ENCODE measurements around the gene LRRC59. TPM values are rescaled to one million over a fixed set of nuclear protein-coding genes. Genes with fewer than 3 reads are reported as not detected.

Gene LRRC59
- total RNA-seq, 3 donors from 2014 or later (not counting 1 experiment from before 2014, with no cell fraction given) = 55.6 to 62.7 (median 56.0) TPM

- peak; percentile 66 for TF ChIP-seq CTCF (IDR thresholded peaks at IDR 0.05)
- Mint-ChIP-seq H3K27ac (peak overlapping the region; percentile 42 to 77), H3K4me3 (no peak overlapping the region), H3K36me3 (no peaks in the 10 kb centered on the region), H3K4me1 (peaks cover 7 to 18% of the 10 kb centered on the region in 2 donors), H3K27me3 (ENCODE audit: low read depth in 2 of 2) (no peaks in the 10 kb centered on the region), H3K9me3 (no peaks in the 10 kb centered on the region)
- Histone ChIP-seq H3K36me3 (ENCODE audit: control insufficient read depth, insufficient read depth, low read length) (peaks cover 31% of the 10 kb centered on the region), H3K9me3 (ENCODE audit: control insufficient read depth, insufficient read depth, low read length) (no peaks in the 10 kb centered on the region), H3K4me3 (ENCODE audit: low read length) (no peak overlapping the region), H3K27ac (ENCODE audit: low read length) (no peak overlapping the region), H3K4me1 (ENCODE audit: control insufficient read depth, insufficient read depth, low read length) (peaks cover 7% of the 10 kb centered on the region), H3K27me3 (ENCODE audit: control insufficient read depth, insufficient read depth, low read length) (no peaks in the 10 kb centered on the region)
- intact Hi-C loops (cut with micrococcal nuclease) = loop anchor here (5.0 kb wide), 1 partner anchor 35 kb away; the partner anchor contains the start of gene LRRC59
- peak; percentile 85 to 98 (median 91) for ATAC-seq
- 48% methylated on average over 9 of the region's 11 CpGs for WGBS (ENCODE audit: insufficient coverage)
- DNase-seq = peak; percentile 44 to 85
These were observed 35.5 kb downstream of the LRRC59 start for GRCh38 chr17:50361561-50362480.

GRCh38 chr17:50360486-50361115 lies 36.7 kb downstream of the LRRC59 start:
- H3K27me3 Mint-ChIP-seq (ENCODE audit: low read depth in 2 of 2) = no peaks in the 10 kb centered on the region
- peaks cover 7% of the 10 kb centered on the region for H3K4me1 ChIP-seq (ENCODE audit: control insufficient read depth, insufficient read depth, low read length)
- H3K27me3 ChIP-seq (ENCODE audit: control insufficient read depth, insufficient read depth, low read length) = no peaks in the 10 kb centered on the region
- no peaks in the 10 kb centered on the region for H3K36me3 Mint-ChIP-seq
- H3K9me3 ChIP-seq (ENCODE audit: control insufficient read depth, insufficient read depth, low read length) = no peaks in the 10 kb centered on the region
- 85% methylated on average over 8 of the region's 11 CpGs for WGBS (ENCODE audit: insufficient coverage)
- DNase-seq (no peak), ATAC-seq (no peak)
- intact Hi-C loops (cut with micrococcal nuclease) = loop anchor here (5.0 kb wide), 1 partner anchor 37 kb away; the partner anchor contains the start of gene LRRC59
- no peaks in the 10 kb centered on the region for H3K9me3 Mint-ChIP-seq
- H3K4me1 Mint-ChIP-seq = peaks cover 7 to 16% of the 10 kb centered on the region in 2 donors
- no peak overlapping the region for H3K27ac ChIP-seq (ENCODE audit: low read length)
- TF ChIP-seq CTCF (IDR thresholded peaks at IDR 0.05) = no peak
- H3K27ac Mint-ChIP-seq = peak overlapping the region in 1 of 2 donors; percentile 33
- H3K36me3 ChIP-seq (ENCODE audit: control insufficient read depth, insufficient read depth, low read length) = peaks cover 34% of the 10 kb centered on the region
- no peak overlapping the region for H3K4me3 Mint-ChIP-seq
- H3K4me3 ChIP-seq (ENCODE audit: low read length) = no peak overlapping the region

GRCh38 chr17:50359998-50360461 lies 37.3 kb downstream of the LRRC59 start:
- 92% methylated on average over 14 of the region's 14 CpGs for WGBS (ENCODE audit: insufficient coverage)
- intact Hi-C loops (cut with micrococcal nuclease) = loop anchor here (5.0 kb wide), 1 partner anchor 37 kb away; the partner anchor contains the start of gene LRRC59
- Histone ChIP-seq H3K27ac (ENCODE audit: low read length) (no peak overlapping the region), H3K9me3 (ENCODE audit: control insufficient read depth, insufficient read depth, low read length) (no peaks in the 10 kb centered on the region), H3K27me3 (ENCODE audit: control insufficient read depth, insufficient read depth, low read length) (no peaks in the 10 kb centered on the region), H3K36me3 (ENCODE audit: control insufficient read depth, insufficient read depth, low read length) (peaks cover 34% of the 10 kb centered on the region), H3K4me3 (ENCODE audit: low read length) (no peak overlapping the region), H3K4me1 (ENCODE audit: control insufficient read depth, insufficient read depth, low read length) (peaks cover 7% of the 10 kb centered on the region)
- Mint-ChIP-seq H3K27me3 (ENCODE audit: low read depth in 2 of 2) (no peaks in the 10 kb centered on the region), H3K4me1 (peaks cover 7 to 12% of the 10 kb centered on the region in 2 donors), H3K9me3 (no peaks in the 10 kb centered on the region), H3K4me3 (no peak overlapping the region), H3K36me3 (no peaks in the 10 kb centered on the region), H3K27ac (no peak overlapping the region)
- ATAC-seq (no peak), DNase-seq (no peak)
- no peak for TF ChIP-seq CTCF (IDR thresholded peaks at IDR 0.05)
